ENCODE data around the gene ULK3. TPM values are rescaled to one million over a fixed set of nuclear protein-coding genes. Genes with fewer than 3 reads are reported as not detected.

The ULK3 gene
- total and polyA plus RNA-seq, 2 donors (not counting 3 experiments of a cell fraction or from before 2014, with no cell fraction given), result 36.0 to 48.6 TPM

DNA sequence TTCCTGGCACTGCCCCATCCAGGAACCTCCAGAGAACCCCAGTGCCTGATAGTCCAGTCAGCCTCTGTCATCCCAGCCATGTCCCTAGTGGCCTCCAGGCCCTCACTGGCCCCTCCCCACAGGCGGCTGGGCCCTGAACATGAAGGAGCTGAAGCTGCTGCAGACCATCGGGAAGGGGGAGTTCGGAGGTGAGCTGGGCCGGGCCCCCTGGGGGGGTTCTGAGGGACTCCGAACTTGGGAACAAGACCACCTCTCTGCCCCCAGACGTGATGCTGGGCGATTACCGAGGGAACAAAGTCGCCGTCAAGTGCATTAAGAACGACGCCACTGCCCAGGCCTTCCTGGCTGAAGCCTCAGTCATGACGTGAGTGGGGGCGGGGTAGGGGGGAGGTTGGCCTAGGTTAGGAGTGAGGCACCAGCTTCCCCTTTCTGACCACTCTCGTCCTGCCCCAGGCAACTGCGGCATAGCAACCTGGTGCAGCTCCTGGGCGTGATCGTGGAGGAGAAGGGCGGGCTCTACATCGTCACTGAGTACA is 42.3 kb downstream of the ULK3 start:
- ChIA-PET CTCF (interaction anchor here (0.6 to 3.9 kb wide), 12 partner anchors 10 to 169 kb away, joined by 3 to 22 read pairs (median 4); partner anchors contain the start of genes CSK and ULK3), POLR2A (no interaction called here)
- Histone ChIP-seq H3K27me3 (ENCODE audit: control insufficient read depth in 2 of 2, insufficient read depth in 2 of 2, low read length in 2 of 2) (no peaks in the 10 kb centered on the region), H3K4me2 (ENCODE audit: insufficient read depth, low read length) (no peak overlapping the region), H3K36me3 (ENCODE audit: control insufficient read depth in 2 of 2, extremely low read depth in 1 of 2, insufficient read depth in 2 of 2, low read length in 2 of 2) (peaks cover 3 to 33% of the 10 kb centered on the region in 2 experiments), H3K4me1 (ENCODE audit: control insufficient read depth, extremely low read depth, insufficient read depth, low read length) (no peaks in the 10 kb centered on the region), H2AFZ (ENCODE audit: low read depth, low read length) (no peak overlapping the region), H3K4me3 (replicated peaks in 1 of 3; ENCODE audit: insufficient read depth in 1 of 3, low read depth in 1 of 3, low read length in 3 of 3) (no peak overlapping the region), H3K9ac (replicated peaks; ENCODE audit: extremely low read depth, insufficient read depth, low read length) (no peak overlapping the region), H3K9me1 (replicated peaks; ENCODE audit: control insufficient read depth, extremely low read depth, insufficient read depth, low read length) (no peaks in the 10 kb centered on the region), H3K79me2 (ENCODE audit: control insufficient read depth, insufficient read depth, low read length) (peaks cover 16% of the 10 kb centered on the region), H4K20me1 (replicated peaks; ENCODE audit: control insufficient read depth, extremely low read depth, insufficient read depth, low read length) (no peaks in the 10 kb centered on the region), H3K27ac (ENCODE audit: insufficient read depth, low read depth, low read length) (no peak overlapping the region), H3K9me3 (replicated peaks; ENCODE audit: control insufficient read depth, insufficient read depth, low read length) (no peaks in the 10 kb centered on the region)
- DNase-seq (ENCODE audit: low read depth, low spot score) (no peak), FAIRE-seq (no peak)
- dilution Hi-C loops (cut with MboI; ENCODE audit: extremely low pct_ligation_motif_present, low sequenced_read_pairs), result no loop called here
- BruUV-seq (replicated peaks), result no TSS peak
- intact Hi-C loops (cut with micrococcal nuclease), result loop anchor here (1.0 to 2.0 kb wide), 4 partner anchors 19 to 150 kb away; no protein-coding TSS in a partner anchor
- TF ChIP-seq FOS (IDR thresholded peaks at IDR 0.05; ENCODE audit: borderline replicate concordance, insufficient read depth, low read length), result no peak
- TF ChIP-seq EZH2 (IDR thresholded peaks at IDR 0.05; ENCODE audit: borderline replicate concordance, low read depth, low read length, severe bottlenecking), result no peak
- TF ChIP-seq, protein P1, sequence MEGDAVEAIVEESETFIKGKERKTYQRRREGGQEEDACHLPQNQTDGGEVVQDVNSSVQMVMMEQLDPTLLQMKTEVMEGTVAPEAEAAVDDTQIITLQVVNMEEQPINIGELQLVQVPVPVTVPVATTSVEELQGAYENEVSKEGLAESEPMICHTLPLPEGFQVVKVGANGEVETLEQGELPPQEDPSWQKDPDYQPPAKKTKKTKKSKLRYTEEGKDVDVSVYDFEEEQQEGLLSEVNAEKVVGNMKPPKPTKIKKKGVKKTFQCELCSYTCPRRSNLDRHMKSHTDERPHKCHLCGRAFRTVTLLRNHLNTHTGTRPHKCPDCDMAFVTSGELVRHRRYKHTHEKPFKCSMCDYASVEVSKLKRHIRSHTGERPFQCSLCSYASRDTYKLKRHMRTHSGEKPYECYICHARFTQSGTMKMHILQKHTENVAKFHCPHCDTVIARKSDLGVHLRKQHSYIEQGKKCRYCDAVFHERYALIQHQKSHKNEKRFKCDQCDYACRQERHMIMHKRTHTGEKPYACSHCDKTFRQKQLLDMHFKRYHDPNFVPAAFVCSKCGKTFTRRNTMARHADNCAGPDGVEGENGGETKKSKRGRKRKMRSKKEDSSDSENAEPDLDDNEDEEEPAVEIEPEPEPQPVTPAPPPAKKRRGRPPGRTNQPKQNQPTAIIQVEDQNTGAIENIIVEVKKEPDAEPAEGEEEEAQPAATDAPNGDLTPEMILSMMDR (IDR thresholded peaks at IDR 0.05; ENCODE audit: extremely low read depth in 1 of 2, insufficient read depth in 1 of 2, low read depth in 1 of 2, low read length in 2 of 2), result no peak
- TF ChIP-seq MYC (IDR thresholded peaks at IDR 0.05; ENCODE audit: low read depth, low read length), result no peak
- TF ChIP-seq GATA2 (IDR thresholded peaks at IDR 0.05; ENCODE audit: insufficient read depth, insufficient read length, low read depth, low read length), result no peak
- TF ChIP-seq POLR2AphosphoS5 (IDR thresholded peaks at IDR 0.05; ENCODE audit: insufficient read depth, low read depth, low read length), result no peak
- TF ChIP-seq JUN (IDR thresholded peaks at IDR 0.05; ENCODE audit: borderline replicate concordance, insufficient read depth, insufficient read length, low read depth), result no peak
- no peak for TF ChIP-seq POLR2A (IDR thresholded peaks at IDR 0.05; ENCODE audit: low read depth, low read length)
- TF ChIP-seq, protein P2, sequence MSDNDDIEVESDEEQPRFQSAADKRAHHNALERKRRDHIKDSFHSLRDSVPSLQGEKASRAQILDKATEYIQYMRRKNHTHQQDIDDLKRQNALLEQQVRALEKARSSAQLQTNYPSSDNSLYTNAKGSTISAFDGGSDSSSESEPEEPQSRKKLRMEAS (IDR thresholded peaks at IDR 0.05; ENCODE audit: insufficient read depth, insufficient read length), result no peak

Data from endothelial cell of umbilical vein (primary cell).